Liver (tissue), 9 donors: ENCODE data around the gene FAM120B. TPM values are rescaled to one million over a fixed set of nuclear protein-coding genes. Genes with fewer than 3 reads are reported as not detected.
A peak's percentile ranks its signal among the peaks of the same experiment; 100 is the strongest.

Source experiments
- DNase-seq: peaks from one replicate; pipeline ENCODE4 v3.0.0-alpha.2; 2017; ENCODE audit warnings: low spot score
- H3K27ac ChIP-seq, 2 donors: one replicate each; pipeline ENCODE4 v1.7.0; 2013; ENCODE audit warnings: inconsistent platforms in 2 of 2, low read length in 2 of 2, control low read depth in 1 of 2, low read depth in 1 of 2, mild to moderate bottlenecking in 1 of 2
- H3K27me3 ChIP-seq, 4 donors: one replicate each; pipeline versions ENCODE4 v1.6.1 to v1.7.0; 2013; ENCODE audit warnings: low read length in 3 of 4, inconsistent platforms in 1 of 4, mild to moderate bottlenecking in 1 of 4, moderate library complexity in 1 of 4; ENCODE audit not compliant: control insufficient read depth in 4 of 4, insufficient read depth in 4 of 4
- H3K36me3 ChIP-seq, 4 donors: one replicate each; pipeline versions ENCODE4 v1.6.1 to v1.7.0; 2013; ENCODE audit warnings: low read length in 3 of 4, mild to moderate bottlenecking in 3 of 4, low read depth in 1 of 4, moderate library complexity in 1 of 4; ENCODE audit not compliant: control insufficient read depth in 4 of 4, insufficient read depth in 3 of 4
- H3K4me1 ChIP-seq, 4 donors: one replicate each; pipeline versions ENCODE4 v1.6.1 to v1.7.0; 2013; ENCODE audit warnings: low read length in 3 of 4, mild to moderate bottlenecking in 3 of 4, moderate library complexity in 1 of 4; ENCODE audit not compliant: control insufficient read depth in 4 of 4, insufficient read depth in 4 of 4
- H3K4me3 ChIP-seq, 3 donors: one replicate each; pipeline versions ENCODE4 v1.6.1 to v1.7.0; 2013; ENCODE audit warnings: low read length in 3 of 3, control low read depth in 1 of 3, low read depth in 1 of 3, mild to moderate bottlenecking in 1 of 3
- H3K9ac ChIP-seq, 2 donors: one replicate each; pipeline ENCODE4 v1.7.0; 2013; ENCODE audit warnings: low read length in 2 of 2, mild to moderate bottlenecking in 2 of 2, moderate library complexity in 2 of 2, control low read depth in 1 of 2, low read depth in 1 of 2
- H3K9me3 ChIP-seq, 4 donors: one replicate each; pipeline versions ENCODE4 v1.6.1 to v1.7.0; 2013; ENCODE audit warnings: low read length in 3 of 4; ENCODE audit not compliant: control insufficient read depth in 4 of 4
- EGR1 ChIP-seq, 2 donors: IDR thresholded peaks; 2 replicates each; pipeline ENCODE4 v1.6.1; 2016 to 2018; ENCODE audit warnings: antibody characterized with exemption in 2 of 2, low read depth in 2 of 2
- FOXA2 ChIP-seq: IDR thresholded peaks from 2 replicates; pipeline ENCODE4 v1.6.1; 2016; ENCODE audit warnings: antibody characterized with exemption
- HNF4G ChIP-seq: IDR thresholded peaks from 2 replicates; pipeline ENCODE4 v1.6.1; 2016; ENCODE audit warnings: antibody characterized with exemption
- NR2F2 ChIP-seq: IDR thresholded peaks from 2 replicates; pipeline ENCODE4 v1.6.1; 2016; ENCODE audit warnings: antibody characterized with exemption
- RXRA ChIP-seq, 2 donors: IDR thresholded peaks; 2 replicates each; pipeline ENCODE4 v1.6.1; 2017 to 2018; ENCODE audit warnings: antibody characterized with exemption in 2 of 2, mild to moderate bottlenecking in 1 of 2
- YY1 ChIP-seq: IDR thresholded peaks from 2 replicates; pipeline ENCODE4 v1.6.1; 2016; ENCODE audit warnings: antibody characterized with exemption, mild to moderate bottlenecking
- WGBS: extraction: QIAGEN DNeasy Blood & Tissue Kit; methylation state at CpG from one replicate; pipeline ENCODE4 v1.1.7; 2013; 5-methylcytosine and 5-hydroxymethylcytosine counted together
- polyA plus RNA-seq, 2 donors: library from polyadenylated mRNA; stranded (reverse) in 1 of 2; unstranded in 1 of 2; fragments of 200-250 nt in 1 of 2; fragments of >200 nt in 1 of 2; fragmentation: Nextera tagmentation in 1 of 2; extraction: Ambion mirVana in 1 of 2; gene quantifications; one replicate each; pipeline versions ENCODE4 v1.2.1 to v1.2.3, GENCODE V29; 2013 to 2015
- total RNA-seq, 2 donors: library from RNA; depleted of rRNA; stranded (reverse); fragments of >200 nt; gene quantifications; one replicate each; pipeline ENCODE4 v1.2.3, GENCODE V29; 2014
- TF ChIP-seq, protein P1 (sequence below): IDR thresholded peaks from 2 replicates; pipeline ENCODE4 v1.6.1; 2016; ENCODE audit warnings: antibody characterized with exemption
- TF ChIP-seq, protein P2 (sequence below): IDR thresholded peaks from 2 replicates; pipeline ENCODE4 v1.6.1; 2016; ENCODE audit warnings: antibody characterized with exemption
- TF ChIP-seq, protein P3 (sequence below): IDR thresholded peaks from 2 replicates; pipeline ENCODE4 v1.6.1; 2016; ENCODE audit warnings: antibody characterized with exemption, mild to moderate bottlenecking
- TF ChIP-seq, protein P4 (sequence below): IDR thresholded peaks from 2 replicates; pipeline ENCODE4 v1.6.1; 2016; ENCODE audit warnings: antibody characterized with exemption
- donor health status: healthy.
- donor health status: healthy.
- donor health status: healthy.
- donor health status: healthy.
- donor health status: healthy.

The FAM120B gene
- total and polyA plus RNA-seq, 4 donors = 6.0 to 11.1 (median 9.1) TPM

DNA sequence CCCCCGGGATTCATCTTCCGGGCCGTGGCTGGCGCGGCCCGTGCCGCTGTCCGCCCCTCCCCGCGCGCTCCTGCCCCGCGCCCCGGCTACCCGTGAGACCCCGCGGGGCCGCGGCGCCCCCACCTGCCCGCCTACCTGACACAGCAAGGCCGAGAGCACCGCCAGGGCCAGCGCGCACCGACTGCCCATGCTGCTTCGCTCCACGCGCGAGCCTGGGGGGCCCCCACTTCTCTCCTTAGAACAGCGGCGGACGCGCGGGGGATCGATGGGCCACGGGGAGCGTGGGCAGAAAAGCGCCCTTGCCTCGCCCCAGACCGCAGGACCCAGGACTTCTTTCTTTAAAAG, 16.6 kb upstream of the FAM120B start:
- WGBS = 3% methylated on average over 41 of the region's 41 CpGs
- Histone ChIP-seq H3K27ac (peak overlapping the region; percentile 53 to 57), H3K36me3 (peaks cover 0 to 2% (median 0%) of the 10 kb centered on the region in 4 donors), H3K4me3 (peak overlapping the region in 2 of 3 donors; percentile 64 to 69), H3K9ac (no peak overlapping the region), H3K4me1 (peaks cover 10 to 58% (median 25%) of the 10 kb centered on the region in 4 donors), H3K27me3 (peaks cover 0 to 13% (median 9%) of the 10 kb centered on the region in 4 donors), H3K9me3 (no peaks in the 10 kb centered on the region)
- DNase-seq = no peak
- TF ChIP-seq, protein P1, sequence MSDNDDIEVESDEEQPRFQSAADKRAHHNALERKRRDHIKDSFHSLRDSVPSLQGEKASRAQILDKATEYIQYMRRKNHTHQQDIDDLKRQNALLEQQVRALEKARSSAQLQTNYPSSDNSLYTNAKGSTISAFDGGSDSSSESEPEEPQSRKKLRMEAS = no peak
- TF ChIP-seq, protein P2, sequence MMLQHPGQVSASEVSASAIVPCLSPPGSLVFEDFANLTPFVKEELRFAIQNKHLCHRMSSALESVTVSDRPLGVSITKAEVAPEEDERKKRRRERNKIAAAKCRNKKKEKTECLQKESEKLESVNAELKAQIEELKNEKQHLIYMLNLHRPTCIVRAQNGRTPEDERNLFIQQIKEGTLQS = no peak
- TF ChIP-seq, protein P3, sequence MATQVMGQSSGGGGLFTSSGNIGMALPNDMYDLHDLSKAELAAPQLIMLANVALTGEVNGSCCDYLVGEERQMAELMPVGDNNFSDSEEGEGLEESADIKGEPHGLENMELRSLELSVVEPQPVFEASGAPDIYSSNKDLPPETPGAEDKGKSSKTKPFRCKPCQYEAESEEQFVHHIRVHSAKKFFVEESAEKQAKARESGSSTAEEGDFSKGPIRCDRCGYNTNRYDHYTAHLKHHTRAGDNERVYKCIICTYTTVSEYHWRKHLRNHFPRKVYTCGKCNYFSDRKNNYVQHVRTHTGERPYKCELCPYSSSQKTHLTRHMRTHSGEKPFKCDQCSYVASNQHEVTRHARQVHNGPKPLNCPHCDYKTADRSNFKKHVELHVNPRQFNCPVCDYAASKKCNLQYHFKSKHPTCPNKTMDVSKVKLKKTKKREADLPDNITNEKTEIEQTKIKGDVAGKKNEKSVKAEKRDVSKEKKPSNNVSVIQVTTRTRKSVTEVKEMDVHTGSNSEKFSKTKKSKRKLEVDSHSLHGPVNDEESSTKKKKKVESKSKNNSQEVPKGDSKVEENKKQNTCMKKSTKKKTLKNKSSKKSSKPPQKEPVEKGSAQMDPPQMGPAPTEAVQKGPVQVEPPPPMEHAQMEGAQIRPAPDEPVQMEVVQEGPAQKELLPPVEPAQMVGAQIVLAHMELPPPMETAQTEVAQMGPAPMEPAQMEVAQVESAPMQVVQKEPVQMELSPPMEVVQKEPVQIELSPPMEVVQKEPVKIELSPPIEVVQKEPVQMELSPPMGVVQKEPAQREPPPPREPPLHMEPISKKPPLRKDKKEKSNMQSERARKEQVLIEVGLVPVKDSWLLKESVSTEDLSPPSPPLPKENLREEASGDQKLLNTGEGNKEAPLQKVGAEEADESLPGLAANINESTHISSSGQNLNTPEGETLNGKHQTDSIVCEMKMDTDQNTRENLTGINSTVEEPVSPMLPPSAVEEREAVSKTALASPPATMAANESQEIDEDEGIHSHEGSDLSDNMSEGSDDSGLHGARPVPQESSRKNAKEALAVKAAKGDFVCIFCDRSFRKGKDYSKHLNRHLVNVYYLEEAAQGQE = no peak
- TF ChIP-seq, protein P4, sequence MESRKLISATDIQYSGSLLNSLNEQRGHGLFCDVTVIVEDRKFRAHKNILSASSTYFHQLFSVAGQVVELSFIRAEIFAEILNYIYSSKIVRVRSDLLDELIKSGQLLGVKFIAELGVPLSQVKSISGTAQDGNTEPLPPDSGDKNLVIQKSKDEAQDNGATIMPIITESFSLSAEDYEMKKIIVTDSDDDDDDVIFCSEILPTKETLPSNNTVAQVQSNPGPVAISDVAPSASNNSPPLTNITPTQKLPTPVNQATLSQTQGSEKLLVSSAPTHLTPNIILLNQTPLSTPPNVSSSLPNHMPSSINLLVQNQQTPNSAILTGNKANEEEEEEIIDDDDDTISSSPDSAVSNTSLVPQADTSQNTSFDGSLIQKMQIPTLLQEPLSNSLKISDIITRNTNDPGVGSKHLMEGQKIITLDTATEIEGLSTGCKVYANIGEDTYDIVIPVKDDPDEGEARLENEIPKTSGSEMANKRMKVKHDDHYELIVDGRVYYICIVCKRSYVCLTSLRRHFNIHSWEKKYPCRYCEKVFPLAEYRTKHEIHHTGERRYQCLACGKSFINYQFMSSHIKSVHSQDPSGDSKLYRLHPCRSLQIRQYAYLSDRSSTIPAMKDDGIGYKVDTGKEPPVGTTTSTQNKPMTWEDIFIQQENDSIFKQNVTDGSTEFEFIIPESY = no peak
- TF ChIP-seq FOXA2 (no peak), EGR1 (IDR thresholded peaks at IDR 0.05; ENCODE audit: low read depth in 2 of 2) (no peak), HNF4G (no peak), RXRA (IDR thresholded peaks at IDR 0.05) (no peak)

DNA sequence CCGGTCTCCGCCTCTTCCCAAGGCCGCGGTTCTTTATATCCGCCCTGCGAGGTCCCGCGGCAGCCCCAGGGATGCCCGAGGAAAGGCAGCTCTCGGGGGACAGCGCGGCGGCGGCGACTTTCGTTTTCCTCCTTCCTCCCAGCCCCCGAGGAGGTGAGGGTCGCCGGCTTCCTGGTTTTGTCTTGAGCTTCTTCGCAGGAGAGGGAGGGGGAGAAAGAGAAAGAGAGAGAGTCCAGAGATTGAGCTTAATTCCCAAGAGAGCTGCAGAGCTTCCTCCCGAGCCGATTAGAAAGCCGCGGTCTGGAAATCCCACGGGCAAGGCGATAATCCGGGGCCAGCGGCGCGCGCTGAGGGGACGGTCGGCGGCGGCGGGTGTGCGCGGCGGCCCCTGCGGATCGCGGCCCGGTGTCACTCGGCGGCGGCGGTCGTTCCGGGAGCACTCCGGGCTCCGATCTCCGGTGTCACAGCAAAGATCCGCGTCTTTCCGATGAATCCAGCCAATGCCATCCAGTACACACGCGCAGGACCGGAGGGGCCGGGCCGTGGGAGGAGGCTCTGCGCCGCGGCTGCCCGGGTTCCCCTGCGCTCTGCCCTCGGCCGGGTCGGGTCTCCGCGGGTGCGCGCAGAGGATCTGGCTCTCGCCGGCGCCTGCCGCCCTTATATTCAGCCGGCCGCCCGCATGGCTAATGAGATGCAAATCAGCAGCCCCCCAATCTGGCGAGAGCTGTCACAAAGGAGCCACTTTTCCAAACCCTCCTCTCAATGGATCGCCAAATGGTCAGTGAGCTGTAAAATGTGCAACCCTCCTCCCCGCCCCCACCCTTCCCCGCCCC, 16.0 kb upstream of the FAM120B start, which contains the start of gene DLL1:
DLL1 (minus strand) TSS at position 783 of the 833 bp plus-strand sequence. CDS start 939 bp downstream, outside the sequence.
- TF ChIP-seq NR2F2 (no peak), YY1 (no peak)
- Histone ChIP-seq H3K27me3 (peaks cover 0 to 16% (median 11%) of the 10 kb centered on the region in 4 donors), H3K9me3 (no peaks in the 10 kb centered on the region), H3K27ac (peak within 1 kb of the TSS; percentile 57 to 64), H3K9ac (no peak within 1 kb of the TSS), H3K4me3 (peak within 1 kb of the TSS in 2 of 3 donors; percentile 64 to 69), H3K36me3 (peaks cover 0 to 2% (median 0%) of the 10 kb centered on the region in 4 donors), H3K4me1 (peaks cover 13 to 64% (median 30%) of the 10 kb centered on the region in 4 donors)
- WGBS = 1% methylated on average over 83 of the region's 83 CpGs
- DNase-seq = no peak
